NCI-H2171 (cell line): ENCODE data around the gene ALDH18A1.

Experiments used
- DNase-seq: peaks from one replicate; lab custom pipeline; 2025; lab: John Stamatoyannopoulos, UW

ALDH18A1 gene

DNA sequence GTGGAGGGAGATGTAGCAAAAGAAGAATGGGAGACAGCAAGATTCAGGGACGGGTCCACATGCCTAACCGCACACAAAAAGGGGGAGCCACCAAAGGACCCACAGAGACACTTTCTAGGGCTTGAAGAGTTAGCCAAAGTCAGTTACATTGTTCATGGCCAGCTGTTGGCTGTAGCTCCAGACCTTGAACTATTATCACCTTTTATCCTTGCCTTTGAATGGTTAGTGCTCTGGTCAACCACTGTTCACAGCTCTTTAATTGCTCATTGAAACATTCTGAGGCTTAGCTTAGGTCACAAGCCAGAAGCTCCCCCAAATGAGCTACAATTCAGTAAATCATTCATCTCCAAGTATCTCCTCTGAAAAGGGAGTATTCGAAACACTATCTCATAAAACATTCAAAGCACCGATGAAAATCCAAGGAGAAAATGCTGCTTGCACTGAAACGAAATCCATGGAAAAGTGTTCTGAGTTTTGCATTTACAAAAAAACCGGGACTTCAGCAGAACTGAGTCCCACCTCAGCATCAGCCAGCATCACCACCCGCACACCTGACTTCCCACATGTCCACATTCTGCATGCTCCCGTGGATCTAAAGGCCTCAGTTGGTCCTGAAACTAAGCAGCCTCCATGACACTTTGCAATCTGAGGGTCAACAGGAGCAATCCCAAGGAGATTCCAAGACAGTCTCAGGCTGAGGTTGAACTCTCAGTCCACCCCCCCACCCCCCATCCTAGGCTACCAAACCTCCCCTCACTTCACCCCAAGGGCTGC lies 99.3 kb downstream of the ALDH18A1 start:
- no peak for DNase-seq
